Astrocyte (in vitro differentiated cells and primary cell): ENCODE measurements around the gene VCPKMT. TPM values are rescaled to one million over a fixed set of nuclear protein-coding genes. Genes with fewer than 3 reads are reported as not detected.

Experiments
- DNase-seq: peaks from one replicate; pipeline ENCODE4 v3.0.0-alpha.2; 2010; ENCODE audit warnings: low read depth
- FAIRE-seq: peaks from 2 replicates; lab custom pipeline; 2011; peaks lifted over from hg19 to GRCh38; lab: Jason Lieb, UNC
- H2AFZ ChIP-seq: 2 replicates; pipeline ENCODE4 v1.6.0; 2012; ENCODE audit warnings: low read depth, low read length, inconsistent platforms
- H3K27ac ChIP-seq: 2 replicates; pipeline ENCODE4 v1.5.1; 2011; ENCODE audit warnings: low read depth, low read length, inconsistent platforms
- H3K27me3 ChIP-seq: 2 replicates; pipeline ENCODE4 v1.6.0; 2011; ENCODE audit warnings: low read length, inconsistent platforms; ENCODE audit not compliant: insufficient read depth
- H3K36me3 ChIP-seq: 2 replicates; pipeline ENCODE4 v1.5.1; 2011; ENCODE audit warnings: low read length, inconsistent platforms; ENCODE audit not compliant: insufficient read depth
- H3K4me1 ChIP-seq: 2 replicates; pipeline ENCODE4 v1.5.1; 2011; ENCODE audit warnings: low read length, inconsistent platforms; ENCODE audit not compliant: insufficient read depth
- H3K4me2 ChIP-seq: 2 replicates; pipeline ENCODE4 v1.6.0; 2012; ENCODE audit warnings: low read length, inconsistent platforms
- H3K4me3 ChIP-seq: 2 replicates; pipeline ENCODE4 v1.5.1; 2011; ENCODE audit warnings: low read depth, mild to moderate bottlenecking, low read length, inconsistent platforms; ENCODE audit not compliant: insufficient read depth
- H3K79me2 ChIP-seq: 2 replicates; pipeline ENCODE4 v1.6.0; 2012; ENCODE audit warnings: mild to moderate bottlenecking, low read length, inconsistent platforms; ENCODE audit not compliant: insufficient read depth
- H3K9ac ChIP-seq: 2 replicates; pipeline ENCODE4 v1.6.0; 2012; ENCODE audit warnings: mild to moderate bottlenecking, low read length, inconsistent platforms
- H3K9me3 ChIP-seq: 2 replicates; pipeline ENCODE4 v1.5.1; 2012; ENCODE audit warnings: low read depth, mild to moderate bottlenecking, low read length, inconsistent platforms; ENCODE audit not compliant: insufficient read depth
- H4K20me1 ChIP-seq: 2 replicates; pipeline ENCODE4 v1.6.0; 2012; ENCODE audit warnings: low read length, inconsistent platforms; ENCODE audit not compliant: insufficient read depth
- H3K27ac Mint-ChIP-seq: one replicate; pipeline ENCODE4 v1.8.0; 2021; ENCODE audit warnings: mild to moderate bottlenecking, mixed read lengths; ENCODE audit not compliant: unreplicated experiment
- H3K27me3 Mint-ChIP-seq: one replicate; pipeline ENCODE4 v1.8.0; 2021; ENCODE audit warnings: low read depth, mixed read lengths; ENCODE audit not compliant: unreplicated experiment
- H3K36me3 Mint-ChIP-seq: one replicate; pipeline ENCODE4 v1.8.0; 2021; ENCODE audit warnings: low read depth, mixed read lengths; ENCODE audit not compliant: unreplicated experiment
- H3K4me1 Mint-ChIP-seq: one replicate; pipeline ENCODE4 v1.8.0; 2021; ENCODE audit warnings: low read depth, mixed read lengths; ENCODE audit not compliant: unreplicated experiment
- H3K4me3 Mint-ChIP-seq: one replicate; pipeline ENCODE4 v1.8.0; 2021; ENCODE audit warnings: mild to moderate bottlenecking, moderate library complexity, mixed read lengths; ENCODE audit not compliant: unreplicated experiment
- H3K9me3 Mint-ChIP-seq: one replicate; pipeline ENCODE4 v1.8.0; 2021; ENCODE audit warnings: mild to moderate bottlenecking, mixed read lengths; ENCODE audit not compliant: unreplicated experiment
- CTCF ChIP-seq: IDR thresholded peaks from 2 replicates; pipeline ENCODE4 v1.5.1; 2011; ENCODE audit warnings: low read depth, mild to moderate bottlenecking, inconsistent platforms, low read length, moderate library complexity; ENCODE audit not compliant: insufficient read depth
- EZH2 ChIP-seq: IDR thresholded peaks from 2 replicates; pipeline ENCODE4 v1.6.1; 2012; ENCODE audit warnings: mild to moderate bottlenecking, low read length, inconsistent platforms; ENCODE audit not compliant: insufficient read depth
- total RNA-seq: library from RNA; stranded (reverse); gene quantifications from 2 replicates; pipeline ENCODE4 v1.2.1, GENCODE V29; 2021

VCPKMT gene
- total RNA-seq, 1 donor from 2014 or later: 8.0 TPM

- H3K27ac ChIP-seq: no peak overlapping the region
- Mint-ChIP-seq H3K4me1 (peaks cover 27% of the 10 kb centered on the region), H3K4me3 (no peak overlapping the region), H3K36me3 (no peaks in the 10 kb centered on the region), H3K9me3 (no peaks in the 10 kb centered on the region), H3K27me3 (no peaks in the 10 kb centered on the region), H3K27ac (no peak overlapping the region)
- no peak overlapping the region for H3K9ac ChIP-seq
- TF ChIP-seq CTCF (no peak), EZH2 (no peak)
- no peaks in the 10 kb centered on the region for H3K79me2 ChIP-seq
- H4K20me1 ChIP-seq: no peaks in the 10 kb centered on the region
- peaks cover 5% of the 10 kb centered on the region for H3K4me1 ChIP-seq
- H2AFZ ChIP-seq: no peak overlapping the region
- H3K36me3 ChIP-seq: no peaks in the 10 kb centered on the region
- H3K27me3 ChIP-seq: no peaks in the 10 kb centered on the region
- no peaks in the 10 kb centered on the region for H3K9me3 ChIP-seq
- DNase-seq (no peak), FAIRE-seq (no peak)
- H3K4me2 ChIP-seq: no peak overlapping the region
- H3K4me3 ChIP-seq: no peak overlapping the region
These were observed 30.1 kb downstream of the VCPKMT start for GRCh38 chr14:50086321-50086711.

DNA sequence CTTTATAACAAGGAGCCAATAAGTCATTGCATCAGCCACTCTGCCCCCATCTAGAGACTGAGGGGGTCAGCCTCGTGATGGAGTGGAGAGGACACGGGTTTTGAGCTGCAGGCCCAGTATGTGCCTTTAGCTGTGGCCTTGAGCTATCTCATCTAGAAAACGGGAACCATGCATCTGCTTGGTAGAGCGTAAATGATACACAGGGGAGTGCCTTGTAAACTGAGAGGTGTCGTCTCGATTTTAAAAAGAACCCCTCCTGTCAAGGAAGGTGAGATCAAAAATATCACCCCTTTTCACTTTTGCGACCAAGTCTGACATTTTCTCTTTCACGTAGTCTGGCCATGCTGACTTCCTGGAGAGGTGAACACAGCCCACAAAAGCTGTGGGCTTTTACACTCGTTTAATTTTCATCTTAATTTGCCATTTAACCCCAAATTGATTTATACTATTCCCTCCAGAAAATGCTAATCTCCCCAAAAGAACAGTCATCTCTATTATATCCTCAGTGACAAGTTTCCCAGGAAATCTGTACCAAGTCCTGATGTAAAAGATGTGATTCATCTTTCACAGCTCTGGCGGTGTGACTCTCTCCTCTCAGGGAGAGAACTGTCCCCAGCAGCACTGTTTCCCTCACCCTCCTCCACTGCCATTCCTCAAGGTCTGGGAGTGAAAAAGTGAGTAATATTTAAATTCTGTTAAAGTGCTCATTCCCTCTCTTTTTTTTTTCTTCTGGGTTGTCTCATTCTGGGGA, 30.6 kb downstream of the VCPKMT start:
- H3K36me3 Mint-ChIP-seq: no peaks in the 10 kb centered on the region
- no peaks in the 10 kb centered on the region for H4K20me1 ChIP-seq
- FAIRE-seq (no peak), DNase-seq (peak; percentile 67)
- H3K27ac ChIP-seq: no peak overlapping the region
- no peak overlapping the region for H2AFZ ChIP-seq
- peaks cover 27% of the 10 kb centered on the region for H3K4me1 Mint-ChIP-seq
- H3K9me3 Mint-ChIP-seq: no peaks in the 10 kb centered on the region
- peak overlapping the region; percentile 23 for H3K9ac ChIP-seq
- no peak overlapping the region for H3K4me3 Mint-ChIP-seq
- H3K36me3 ChIP-seq: no peaks in the 10 kb centered on the region
- no peaks in the 10 kb centered on the region for H3K9me3 ChIP-seq
- H3K27ac Mint-ChIP-seq: peak overlapping the region; percentile 59
- no peak for TF ChIP-seq EZH2
- TF ChIP-seq CTCF: no peak
- no peak overlapping the region for H3K4me3 ChIP-seq
- no peaks in the 10 kb centered on the region for H3K27me3 ChIP-seq
- H3K27me3 Mint-ChIP-seq: no peaks in the 10 kb centered on the region
- H3K4me1 ChIP-seq: peaks cover 5% of the 10 kb centered on the region
- no peak overlapping the region for H3K4me2 ChIP-seq
- H3K79me2 ChIP-seq: no peaks in the 10 kb centered on the region

- no peak for FAIRE-seq
- H3K36me3 Mint-ChIP-seq: no peaks in the 10 kb centered on the region
These were observed 31.7 kb downstream of the VCPKMT start for GRCh38 chr14:50084666-50085065.

More at GRCh38 chr14:50084666-50085065, 31.7 kb downstream of the VCPKMT start:
- Histone ChIP-seq H3K9me3 (no peaks in the 10 kb centered on the region), H3K4me2 (no peak overlapping the region), H3K4me1 (peaks cover 5% of the 10 kb centered on the region), H3K36me3 (no peaks in the 10 kb centered on the region), H3K27me3 (no peaks in the 10 kb centered on the region), H3K4me3 (no peak overlapping the region), H4K20me1 (no peaks in the 10 kb centered on the region), H3K79me2 (no peaks in the 10 kb centered on the region), H3K9ac (no peak overlapping the region), H3K27ac (no peak overlapping the region), H2AFZ (no peak overlapping the region)
- Mint-ChIP-seq H3K27me3 (no peaks in the 10 kb centered on the region), H3K4me3 (no peak overlapping the region), H3K4me1 (peaks cover 27% of the 10 kb centered on the region), H3K9me3 (no peaks in the 10 kb centered on the region), H3K27ac (no peak overlapping the region)
- no peak for DNase-seq
- no peak for TF ChIP-seq EZH2
